ENCODE measurements around the gene IQGAP1.
A peak's percentile ranks its signal among the peaks of the same experiment; 100 is the strongest.

The IQGAP1 gene

DNA sequence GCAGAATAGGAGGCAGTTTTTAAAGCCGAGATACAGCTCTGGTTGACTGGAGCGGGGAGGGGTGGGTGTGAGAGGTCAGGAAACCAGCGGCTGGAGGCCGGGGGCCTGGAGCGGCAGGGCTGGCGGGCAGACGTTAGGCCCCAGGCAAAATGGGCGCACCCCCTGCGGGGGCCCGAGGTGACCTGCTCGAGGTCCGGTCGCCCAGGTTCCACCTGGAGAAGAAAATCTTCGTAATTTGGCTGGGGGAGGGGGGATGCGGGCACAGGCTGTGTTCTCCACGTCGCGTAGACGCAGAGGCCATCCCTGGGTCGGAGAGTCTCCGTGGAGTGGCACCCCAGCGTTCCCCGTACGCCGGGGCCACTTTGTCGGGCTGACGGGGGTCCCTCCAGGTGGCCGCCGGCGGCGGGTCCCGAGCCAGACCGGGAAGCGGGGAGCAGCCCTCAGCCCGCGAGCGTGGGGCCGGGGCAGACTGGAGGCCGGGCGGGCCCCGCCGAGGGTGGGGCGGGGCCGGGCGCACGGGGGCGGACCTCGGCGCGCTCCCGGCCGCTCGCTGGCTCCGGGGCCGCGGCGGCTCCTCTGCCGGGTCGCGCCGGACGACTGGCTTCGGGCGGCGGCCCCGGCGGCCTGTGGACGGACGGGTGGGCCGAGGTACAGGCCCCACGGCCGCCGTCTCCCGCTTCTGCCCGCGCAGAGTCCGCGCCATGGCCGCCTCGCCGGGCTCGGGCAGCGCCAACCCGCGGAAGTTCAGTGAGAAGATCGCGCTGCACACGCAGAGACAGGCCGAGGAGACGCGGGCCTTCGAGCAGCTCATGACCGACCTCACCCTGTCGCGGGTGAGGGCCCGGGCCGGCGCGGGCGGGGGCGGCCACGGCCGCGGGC is 141.6 kb downstream of the IQGAP1 start, which contains the start of gene CRTC3:
Gene CRTC3, plus strand, starts transcription at position 553 of the 879 bp plus-strand sequence. Its CDS starts 149 bp downstream, at position 702.
- H3K4me3 ChIP-seq (ENCODE audit: control insufficient read depth, low read depth, low read length) = peak within 1 kb of the TSS; percentile 80
- TF ChIP-seq, protein P1, sequence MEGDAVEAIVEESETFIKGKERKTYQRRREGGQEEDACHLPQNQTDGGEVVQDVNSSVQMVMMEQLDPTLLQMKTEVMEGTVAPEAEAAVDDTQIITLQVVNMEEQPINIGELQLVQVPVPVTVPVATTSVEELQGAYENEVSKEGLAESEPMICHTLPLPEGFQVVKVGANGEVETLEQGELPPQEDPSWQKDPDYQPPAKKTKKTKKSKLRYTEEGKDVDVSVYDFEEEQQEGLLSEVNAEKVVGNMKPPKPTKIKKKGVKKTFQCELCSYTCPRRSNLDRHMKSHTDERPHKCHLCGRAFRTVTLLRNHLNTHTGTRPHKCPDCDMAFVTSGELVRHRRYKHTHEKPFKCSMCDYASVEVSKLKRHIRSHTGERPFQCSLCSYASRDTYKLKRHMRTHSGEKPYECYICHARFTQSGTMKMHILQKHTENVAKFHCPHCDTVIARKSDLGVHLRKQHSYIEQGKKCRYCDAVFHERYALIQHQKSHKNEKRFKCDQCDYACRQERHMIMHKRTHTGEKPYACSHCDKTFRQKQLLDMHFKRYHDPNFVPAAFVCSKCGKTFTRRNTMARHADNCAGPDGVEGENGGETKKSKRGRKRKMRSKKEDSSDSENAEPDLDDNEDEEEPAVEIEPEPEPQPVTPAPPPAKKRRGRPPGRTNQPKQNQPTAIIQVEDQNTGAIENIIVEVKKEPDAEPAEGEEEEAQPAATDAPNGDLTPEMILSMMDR (conservative IDR thresholded peaks at IDR 0.05; ENCODE audit: control insufficient read depth, insufficient read depth, low read depth, low read length) = no peak
- DNase-seq (ENCODE audit: low read depth) = peak; percentile 41

DNA sequence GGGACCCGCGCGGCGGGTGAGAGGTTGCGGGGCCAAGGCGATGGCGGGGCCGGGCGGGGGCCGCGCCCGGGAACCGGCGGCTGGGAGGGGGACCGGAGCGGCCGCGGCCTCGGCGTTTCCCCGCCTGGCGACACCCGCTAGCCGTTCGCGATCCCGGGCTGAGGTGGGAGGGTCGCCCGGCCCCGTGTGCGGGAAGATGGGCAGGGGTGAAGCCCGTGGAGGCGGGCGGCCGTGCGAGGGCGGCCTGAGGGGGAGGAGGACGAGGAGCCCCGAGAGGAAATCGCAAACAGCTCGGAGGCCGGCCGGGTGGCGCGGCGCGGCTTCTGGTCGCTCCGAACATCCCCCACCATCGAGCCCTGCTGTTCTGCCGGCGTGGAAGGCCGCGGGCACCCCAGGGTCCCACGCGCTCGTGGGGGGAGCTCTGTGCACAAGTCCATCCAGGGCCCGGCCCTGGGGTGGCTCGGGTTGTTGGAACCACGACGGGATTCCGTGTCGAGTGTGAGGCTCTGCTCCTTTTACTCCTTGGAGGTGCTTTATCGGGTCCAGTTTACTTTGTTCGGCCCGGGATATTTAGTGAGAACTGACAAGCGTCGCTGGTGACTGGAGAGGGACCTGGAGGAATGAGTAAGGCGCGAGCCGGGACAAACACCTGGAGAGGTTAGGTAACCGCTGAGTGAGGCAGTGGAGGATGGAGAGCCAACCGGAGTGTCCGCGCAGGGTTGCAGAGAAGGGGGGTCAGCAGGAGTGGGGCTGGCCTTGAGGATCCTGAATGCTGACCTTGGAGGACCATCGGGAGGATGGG is 142.4 kb downstream of the IQGAP1 start:
- H3K4me3 ChIP-seq (ENCODE audit: control insufficient read depth, low read depth, low read length) = peak overlapping the region; percentile 80
- peak; percentile 21 for DNase-seq (ENCODE audit: low read depth)
- TF ChIP-seq, protein P1 (conservative IDR thresholded peaks at IDR 0.05; ENCODE audit: control insufficient read depth, insufficient read depth, low read depth, low read length) = no peak

DNA sequence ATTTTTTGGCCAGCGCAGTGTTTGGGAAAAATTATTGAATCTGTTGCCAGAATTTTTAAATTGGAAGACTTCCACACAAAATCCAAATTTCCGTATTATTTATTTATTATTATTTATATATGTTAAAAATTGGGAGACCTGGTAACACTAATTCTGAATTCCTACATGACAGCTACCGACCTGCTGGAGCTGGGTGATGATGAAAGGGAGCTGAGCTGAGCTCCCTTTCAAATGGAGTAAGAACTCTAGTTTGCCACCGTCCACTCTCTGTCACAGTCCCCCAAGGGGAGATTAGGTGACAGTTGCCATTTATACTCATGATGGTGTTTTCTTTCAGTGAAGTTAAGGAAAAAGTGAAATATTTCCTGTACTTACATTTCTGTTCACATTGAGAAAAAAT is 143.1 kb downstream of the IQGAP1 start:
- no peak for DNase-seq (ENCODE audit: low read depth)
- TF ChIP-seq, protein P1 (conservative IDR thresholded peaks at IDR 0.05; ENCODE audit: control insufficient read depth, insufficient read depth, low read depth, low read length) = no peak
- H3K4me3 ChIP-seq (ENCODE audit: control insufficient read depth, low read depth, low read length) = peak overlapping the region; percentile 80

DNA sequence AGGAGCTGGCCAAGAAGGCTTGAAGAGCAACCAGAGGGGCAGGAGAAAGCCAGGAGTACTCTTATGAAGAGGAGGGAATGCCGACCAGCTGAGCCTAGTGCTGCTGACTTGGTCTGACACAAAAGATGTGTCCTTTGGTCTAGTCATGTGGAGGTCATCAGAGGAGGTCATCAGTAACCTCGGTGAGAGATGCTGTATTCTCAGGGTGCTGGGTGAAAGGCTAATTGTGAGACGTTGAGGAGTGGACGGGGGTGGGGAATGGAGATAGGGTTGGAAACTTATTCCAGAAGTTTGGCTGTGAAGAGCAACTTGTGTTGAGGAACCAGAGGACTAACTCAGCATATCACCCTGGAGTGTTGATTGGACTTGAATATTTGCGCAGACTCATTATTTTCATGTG is 147.2 kb downstream of the IQGAP1 start:
- H3K4me3 ChIP-seq (ENCODE audit: control insufficient read depth, low read depth, low read length) = no peak overlapping the region
- TF ChIP-seq, protein P1 (conservative IDR thresholded peaks at IDR 0.05; ENCODE audit: control insufficient read depth, insufficient read depth, low read depth, low read length) = no peak
- no peak for DNase-seq (ENCODE audit: low read depth)

DNA sequence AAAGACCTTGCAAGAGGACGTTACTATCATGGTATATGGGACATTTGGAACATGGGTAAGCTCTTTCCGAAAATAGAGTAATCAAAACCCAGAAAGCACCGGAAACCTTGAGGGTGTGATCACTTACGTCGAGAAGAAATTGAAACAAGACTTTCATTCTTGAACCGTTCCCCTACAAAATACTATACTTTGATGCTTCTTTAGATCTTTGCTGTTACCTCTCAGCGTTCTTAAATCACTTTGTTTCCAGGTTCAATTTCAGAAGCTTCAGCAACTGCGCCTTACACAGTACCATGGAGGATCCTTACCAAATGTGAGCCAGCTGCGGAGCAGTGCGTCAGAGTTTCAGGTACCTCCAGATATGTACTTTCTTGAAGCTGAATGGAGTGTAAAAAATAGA is 151.7 kb downstream of the IQGAP1 start:
- DNase-seq (ENCODE audit: low read depth) = no peak
- TF ChIP-seq, protein P1 (conservative IDR thresholded peaks at IDR 0.05; ENCODE audit: control insufficient read depth, insufficient read depth, low read depth, low read length) = no peak
- no peak overlapping the region for H3K4me3 ChIP-seq (ENCODE audit: control insufficient read depth, low read depth, low read length)

DNA sequence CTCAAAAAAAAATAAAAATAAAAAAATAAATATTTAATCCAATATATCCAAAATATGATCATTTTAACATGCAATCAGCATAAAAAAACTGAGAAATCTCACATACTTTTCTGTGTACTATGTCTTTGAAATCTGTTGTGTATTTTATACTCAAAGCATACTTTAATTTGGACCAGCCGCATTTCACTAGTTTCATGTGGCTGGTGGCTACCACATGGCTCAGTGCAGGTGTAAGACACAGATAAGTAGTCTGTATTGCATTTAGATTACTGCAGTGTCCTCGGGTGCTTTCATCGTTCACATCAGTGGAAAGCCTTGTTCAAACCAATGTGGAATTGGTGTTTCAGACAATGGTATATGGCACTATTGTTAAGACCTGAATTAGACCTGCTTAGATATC is 152.7 kb downstream of the IQGAP1 start:
- TF ChIP-seq, protein P1 (conservative IDR thresholded peaks at IDR 0.05; ENCODE audit: control insufficient read depth, insufficient read depth, low read depth, low read length) = no peak
- H3K4me3 ChIP-seq (ENCODE audit: control insufficient read depth, low read depth, low read length) = no peak overlapping the region

More for the DNA sequence above, 152.7 kb downstream of the IQGAP1 start:
- DNase-seq (ENCODE audit: low read depth) = no peak

Data from fibroblast of mammary gland (primary cell).